Keratinocyte (primary cell): ENCODE measurements around the gene NPAS3. TPM values are rescaled to one million over a fixed set of nuclear protein-coding genes. Genes with fewer than 3 reads are reported as not detected.

Source experiments
- DNase-seq: peaks from one replicate; pipeline ENCODE4 v3.0.0-alpha.2; 2011; ENCODE audit warnings: low read depth, missing footprints, low spot score
- FAIRE-seq: peaks from 2 replicates; lab custom pipeline; 2011; peaks lifted over from hg19 to GRCh38; lab: Jason Lieb, UNC
- H2AFZ ChIP-seq: 2 replicates; pipeline ENCODE4 v1.6.0; 2012; ENCODE audit warnings: low read length, control low read depth, inconsistent platforms; ENCODE audit not compliant: control insufficient read depth
- H3K27ac ChIP-seq: 2 replicates; pipeline ENCODE4 v1.5.1; 2011; ENCODE audit warnings: low read length; ENCODE audit not compliant: control insufficient read depth, insufficient read depth
- H3K27me3 ChIP-seq: 3 replicates; pipeline ENCODE4 v1.6.0; 2011; ENCODE audit warnings: low read length; ENCODE audit not compliant: control insufficient read depth, insufficient read depth; ENCODE audit errors: extremely low read depth
- H3K36me3 ChIP-seq, 2 experiments: 2 replicates in 1 of 2; 3 replicates in 1 of 2; pipeline ENCODE4 v1.5.1; 2011; ENCODE audit warnings: low read length in 2 of 2, mild to moderate bottlenecking in 1 of 2; ENCODE audit not compliant: control insufficient read depth in 2 of 2, insufficient read depth in 2 of 2; ENCODE audit errors: extremely low read depth in 1 of 2
- H3K4me1 ChIP-seq: 3 replicates; pipeline ENCODE4 v1.5.1; 2011; ENCODE audit warnings: low read length; ENCODE audit not compliant: control insufficient read depth, insufficient read depth; ENCODE audit errors: extremely low read depth
- H3K4me2 ChIP-seq: 3 replicates; pipeline ENCODE4 v1.6.0; 2011; ENCODE audit warnings: low read depth, low read length; ENCODE audit not compliant: control insufficient read depth, insufficient read depth; ENCODE audit errors: extremely low read depth
- H3K4me3 ChIP-seq, 3 experiments: fragments of 200-600 bp in 1 of 3; sonication (generic) in 1 of 3; 2 replicates in 2 of 3; 3 replicates in 1 of 3; pipeline ENCODE4 v1.5.1; 2011 to 2016; ENCODE audit warnings: low read length in 3 of 3, mild to moderate bottlenecking in 3 of 3, control low read depth in 2 of 3, inconsistent platforms in 1 of 3, low read depth in 1 of 3, mixed read lengths in 1 of 3, mixed run types in 1 of 3, moderate library complexity in 1 of 3; ENCODE audit not compliant: control insufficient read depth in 2 of 3, insufficient read depth in 2 of 3; ENCODE audit errors: extremely low read depth in 1 of 3
- H3K79me2 ChIP-seq: 2 replicates; pipeline ENCODE4 v1.6.0; 2012; ENCODE audit warnings: low read length; ENCODE audit not compliant: control insufficient read depth, insufficient read depth
- H3K9ac ChIP-seq: 3 replicates; pipeline ENCODE4 v1.6.0; 2011; ENCODE audit warnings: low read length; ENCODE audit not compliant: control insufficient read depth, insufficient read depth; ENCODE audit errors: extremely low read depth
- H3K9me1 ChIP-seq: 3 replicates; pipeline ENCODE4 v1.6.0; 2011; ENCODE audit warnings: low read length; ENCODE audit not compliant: control insufficient read depth, insufficient read depth; ENCODE audit errors: extremely low read depth
- H3K9me3 ChIP-seq: 2 replicates; pipeline ENCODE4 v1.5.1; 2012; ENCODE audit warnings: low read depth, low read length; ENCODE audit not compliant: control insufficient read depth
- H4K20me1 ChIP-seq: 3 replicates; pipeline ENCODE4 v1.6.0; 2011; ENCODE audit warnings: low read length; ENCODE audit not compliant: control insufficient read depth, insufficient read depth; ENCODE audit errors: extremely low read depth
- CTCF ChIP-seq, 3 experiments: IDR thresholded peaks in 1 of 3; conservative IDR thresholded peaks in 1 of 3; optimal IDR thresholded peaks in 1 of 3; 2 replicates in 2 of 3; 3 replicates in 1 of 3; pipeline versions ENCODE3 to v1.5.1; 2011; ENCODE audit warnings: low read length in 3 of 3, mild to moderate bottlenecking in 3 of 3, moderate library complexity in 2 of 3, control low read depth in 1 of 3, inconsistent platforms in 1 of 3; ENCODE audit not compliant: insufficient read depth in 2 of 3; ENCODE audit errors: extremely low read depth in 1 of 3
- EZH2 ChIP-seq: IDR thresholded peaks from one replicate; pipeline ENCODE4 v1.6.1; 2012; ENCODE audit warnings: inconsistent platforms, mild to moderate bottlenecking, low read length, moderate library complexity
- dilution Hi-C: fragments of 300-500 bp; cut with MboI; formaldehyde crosslinking; loops from one replicate; pipeline ENCODE4 v1.7.0; 2020; ENCODE audit warnings: low sequenced_read_pairs; ENCODE audit not compliant: extremely low pct_ligation_motif_present
- polyA plus RNA-seq, 5 experiments: library from polyadenylated mRNA; depleted of rRNA in 3 of 5; stranded (reverse) in 3 of 5; stranded (forward) in 1 of 5; unstranded in 1 of 5; fragments of >200 nt; gene quantifications; 1 replicate in 1 of 5; 2 replicates in 3 of 5; 3 replicates in 1 of 5; pipeline versions ENCODE4 v1.2.1 to v1.2.3, GENCODE V29; 2011 to 2012; ENCODE audit warnings: missing spikeins in 2 of 5, low read depth in 1 of 5, low replicate concordance in 1 of 5

NPAS3 gene
- polyA plus RNA-seq, 1 donor (not counting 4 experiments of a cell fraction or from before 2014, with no cell fraction given), result 0.07 TPM

DNA sequence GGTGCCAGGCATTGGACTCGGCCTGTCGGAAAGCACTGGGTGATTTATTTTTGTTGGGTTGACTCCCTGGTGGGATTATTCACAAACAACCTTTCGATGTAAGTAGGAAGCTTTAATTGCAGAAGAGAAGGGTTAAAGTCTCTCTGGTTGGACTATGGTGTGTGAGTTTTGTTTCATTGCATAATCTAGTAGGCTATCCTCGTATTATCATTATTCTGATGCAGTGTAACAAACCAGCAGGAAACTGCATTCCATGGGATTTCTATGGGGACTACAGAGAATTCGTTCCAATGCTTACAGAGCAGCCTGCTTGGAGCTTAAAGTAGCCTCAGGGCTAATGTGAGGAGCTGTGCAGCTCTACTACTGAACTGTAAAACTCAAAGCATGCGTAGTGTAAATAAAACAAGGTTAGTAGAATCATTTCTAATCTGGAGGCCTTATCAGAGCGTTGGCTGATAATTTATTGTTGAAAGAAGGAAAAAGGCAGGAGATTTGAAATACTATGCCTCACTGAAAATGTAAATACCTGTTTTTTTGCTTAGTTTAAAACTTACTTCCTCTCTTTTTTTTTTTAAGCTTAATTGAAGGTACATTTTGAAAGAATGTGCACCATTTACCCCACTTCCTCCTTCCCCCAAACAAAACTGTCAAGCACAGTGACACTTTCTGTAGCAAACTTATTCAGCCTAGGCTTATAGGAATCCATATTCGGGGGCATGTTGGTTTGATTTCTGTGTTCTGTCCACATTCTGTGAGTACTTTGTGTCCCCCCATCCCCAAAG lies 226.7 kb downstream of the NPAS3 start:
- H3K4me2 ChIP-seq, result no peak overlapping the region
- TF ChIP-seq EZH2 (no peak), CTCF (optimal IDR thresholded peaks at IDR 0.05 in 1 of 3, IDR thresholded peaks at IDR 0.05 in 1 of 3, conservative IDR thresholded peaks at IDR 0.05 in 1 of 3; ENCODE audit: extremely low read depth in 1 of 3, insufficient read depth in 2 of 3, low read length in 3 of 3) (no peak)
- no peak overlapping the region for H3K4me3 ChIP-seq
- no peaks in the 10 kb centered on the region for H3K4me1 ChIP-seq
- H3K27me3 ChIP-seq, result no peaks in the 10 kb centered on the region
- no peaks in the 10 kb centered on the region for H3K9me1 ChIP-seq
- no peak overlapping the region for H3K9ac ChIP-seq
- dilution Hi-C loops, result no loop called here
- H4K20me1 ChIP-seq, result no peaks in the 10 kb centered on the region
- no peaks in the 10 kb centered on the region for H3K36me3 ChIP-seq
- H3K27ac ChIP-seq, result no peak overlapping the region
- DNase-seq, result no peak
- no peaks in the 10 kb centered on the region for H3K79me2 ChIP-seq
- no peak for FAIRE-seq
- no peak overlapping the region for H2AFZ ChIP-seq
- no peaks in the 10 kb centered on the region for H3K9me3 ChIP-seq

DNA sequence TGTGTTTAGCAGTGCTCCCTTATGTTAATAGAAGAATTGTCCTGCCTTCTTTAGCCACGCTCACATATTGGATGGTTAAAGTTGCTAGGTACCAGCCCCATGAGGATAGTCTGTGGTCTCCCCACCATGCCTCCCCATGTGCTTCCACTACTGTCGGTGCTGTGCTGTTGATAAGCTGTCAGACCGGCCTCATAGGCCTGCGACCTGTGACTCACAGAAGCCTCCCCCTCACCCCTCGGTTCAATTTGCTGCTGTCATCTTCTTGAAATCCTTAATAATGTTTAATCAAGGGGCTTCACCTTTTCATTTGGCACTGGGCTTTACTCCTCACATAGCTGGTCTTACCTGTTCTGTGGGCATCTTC lies 227.2 kb downstream of the NPAS3 start:
- FAIRE-seq, result no peak
- no peaks in the 10 kb centered on the region for H3K79me2 ChIP-seq
- H3K4me2 ChIP-seq, result no peak overlapping the region
- TF ChIP-seq CTCF (optimal IDR thresholded peaks at IDR 0.05 in 1 of 3, IDR thresholded peaks at IDR 0.05 in 1 of 3, conservative IDR thresholded peaks at IDR 0.05 in 1 of 3; ENCODE audit: extremely low read depth in 1 of 3, insufficient read depth in 2 of 3, low read length in 3 of 3) (no peak), EZH2 (no peak)
- no peaks in the 10 kb centered on the region for H3K9me3 ChIP-seq
- no peaks in the 10 kb centered on the region for H3K4me1 ChIP-seq
- H3K9me1 ChIP-seq, result no peaks in the 10 kb centered on the region
- H3K4me3 ChIP-seq, result no peak overlapping the region
- H4K20me1 ChIP-seq, result no peaks in the 10 kb centered on the region
- dilution Hi-C loops, result no loop called here
- no peak overlapping the region for H3K27ac ChIP-seq
- no peaks in the 10 kb centered on the region for H3K27me3 ChIP-seq
- H3K36me3 ChIP-seq, result no peaks in the 10 kb centered on the region
- no peak overlapping the region for H3K9ac ChIP-seq
- H2AFZ ChIP-seq, result no peak overlapping the region
- no peak for DNase-seq
